ENCODE results near the gene ZNF282.
A peak's percentile ranks its signal among the peaks of the same experiment; 100 is the strongest.

ZNF282 gene

DNA sequence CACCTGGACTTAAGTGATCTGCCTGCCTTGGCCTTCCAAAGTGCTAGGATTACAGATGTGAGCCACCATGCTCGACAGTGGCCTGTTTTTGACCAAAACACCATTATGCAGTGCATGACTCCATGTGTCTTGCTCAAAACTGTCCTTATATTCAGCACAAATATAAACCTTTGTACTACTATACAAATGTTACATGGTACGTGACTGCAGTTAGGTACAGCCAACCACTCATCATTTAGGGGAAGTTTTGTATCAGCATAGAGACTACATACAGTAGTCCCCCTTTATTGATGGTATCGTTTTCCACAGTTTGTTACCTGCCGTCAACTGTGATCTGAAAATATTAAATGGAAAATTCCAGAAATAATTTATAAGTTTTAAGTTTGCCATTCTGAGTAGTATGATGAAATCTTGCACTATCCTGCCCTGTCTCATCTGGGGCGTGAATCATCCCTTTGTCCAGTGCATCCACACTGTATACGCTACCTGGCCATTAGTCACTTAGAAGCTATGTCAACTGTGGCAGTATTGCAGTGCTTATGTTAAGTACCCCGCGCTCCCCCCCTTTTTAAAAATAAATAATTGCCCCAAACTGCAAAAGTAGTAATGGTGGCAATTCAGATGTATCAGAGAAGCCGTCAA is 23.3 kb upstream of the ZNF282 start:
- Histone ChIP-seq H3K27ac (ENCODE audit: low read length) (no peak overlapping the region), H3K9me3 (ENCODE audit: control insufficient read depth, low read depth, low read length) (no peaks in the 10 kb centered on the region), H3K4me1 (ENCODE audit: control insufficient read depth, low read depth, low read length) (no peaks in the 10 kb centered on the region), H3K36me3 (ENCODE audit: control insufficient read depth, low read depth, low read length) (peaks cover 75% of the 10 kb centered on the region), H3K27me3 (ENCODE audit: control insufficient read depth, insufficient read depth, low read length) (no peaks in the 10 kb centered on the region), H3K4me3 (ENCODE audit: low read length) (no peak overlapping the region), H3K9ac (ENCODE audit: low read length) (no peak overlapping the region)

GRCh38 chr7:149172534-149172920 is 22.8 kb upstream of the ZNF282 start:
- no peak overlapping the region for H3K4me3 ChIP-seq (ENCODE audit: low read length)
- H3K36me3 ChIP-seq (ENCODE audit: control insufficient read depth, low read depth, low read length): peaks cover 76% of the 10 kb centered on the region
- H3K9me3 ChIP-seq (ENCODE audit: control insufficient read depth, low read depth, low read length): no peaks in the 10 kb centered on the region
- H3K9ac ChIP-seq (ENCODE audit: low read length): no peak overlapping the region
- no peaks in the 10 kb centered on the region for H3K4me1 ChIP-seq (ENCODE audit: control insufficient read depth, low read depth, low read length)
- no peak overlapping the region for H3K27ac ChIP-seq (ENCODE audit: low read length)
- H3K27me3 ChIP-seq (ENCODE audit: control insufficient read depth, insufficient read depth, low read length): no peaks in the 10 kb centered on the region

GRCh38 chr7:149175150-149175549 is 20.2 kb upstream of the ZNF282 start:
- no peak overlapping the region for H3K4me3 ChIP-seq (ENCODE audit: low read length)
- H3K9ac ChIP-seq (ENCODE audit: low read length): no peak overlapping the region
- no peaks in the 10 kb centered on the region for H3K9me3 ChIP-seq (ENCODE audit: control insufficient read depth, low read depth, low read length)
- H3K27ac ChIP-seq (ENCODE audit: low read length): no peak overlapping the region
- no peaks in the 10 kb centered on the region for H3K27me3 ChIP-seq (ENCODE audit: control insufficient read depth, insufficient read depth, low read length)
- no peaks in the 10 kb centered on the region for H3K4me1 ChIP-seq (ENCODE audit: control insufficient read depth, low read depth, low read length)
- peaks cover 76% of the 10 kb centered on the region for H3K36me3 ChIP-seq (ENCODE audit: control insufficient read depth, low read depth, low read length)

GRCh38 chr7:149179241-149179640 is 16.1 kb upstream of the ZNF282 start:
- no peaks in the 10 kb centered on the region for H3K9me3 ChIP-seq (ENCODE audit: control insufficient read depth, low read depth, low read length)
- H3K36me3 ChIP-seq (ENCODE audit: control insufficient read depth, low read depth, low read length): peaks cover 78% of the 10 kb centered on the region
- H3K27me3 ChIP-seq (ENCODE audit: control insufficient read depth, insufficient read depth, low read length): no peaks in the 10 kb centered on the region
- H3K4me1 ChIP-seq (ENCODE audit: control insufficient read depth, low read depth, low read length): no peaks in the 10 kb centered on the region
- no peak overlapping the region for H3K9ac ChIP-seq (ENCODE audit: low read length)
- H3K27ac ChIP-seq (ENCODE audit: low read length): no peak overlapping the region
- no peak overlapping the region for H3K4me3 ChIP-seq (ENCODE audit: low read length)

DNA sequence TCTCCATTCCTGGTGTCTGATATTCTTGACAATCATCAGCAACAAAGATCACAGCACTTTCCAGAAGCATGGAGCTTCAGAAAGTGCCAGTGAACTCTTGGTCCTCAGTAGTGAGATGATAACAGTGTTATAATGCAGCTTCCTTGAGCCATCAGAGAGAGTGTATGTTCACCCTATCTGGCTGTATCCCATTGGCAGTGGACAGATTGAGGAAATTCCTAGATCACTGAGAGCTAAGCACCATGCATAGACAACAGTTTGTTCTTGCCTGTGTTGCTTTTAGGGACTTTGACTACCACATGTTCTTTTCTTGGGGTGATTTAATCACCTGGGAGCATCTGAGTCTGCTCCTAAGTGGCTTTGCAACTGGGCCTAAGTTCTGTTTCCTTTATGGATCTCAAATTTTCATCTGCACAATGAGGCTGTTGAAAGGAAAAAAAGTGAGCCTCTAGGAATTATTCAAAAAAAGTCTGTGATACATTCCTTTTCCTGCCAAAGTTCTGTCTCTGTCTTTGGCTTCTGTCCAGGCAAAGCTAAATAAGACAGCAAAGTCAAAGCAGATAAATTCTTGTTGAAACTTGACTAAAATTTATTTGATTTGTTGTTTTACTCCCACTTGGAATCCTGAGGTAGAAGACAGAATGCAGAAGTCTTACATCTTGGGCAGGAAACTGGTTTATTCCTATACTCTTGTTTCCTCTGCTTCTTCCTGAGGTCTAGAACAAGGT is 14.5 kb upstream of the ZNF282 start:
- H3K36me3 ChIP-seq (ENCODE audit: control insufficient read depth, low read depth, low read length): peaks cover 63% of the 10 kb centered on the region
- no peak overlapping the region for H3K27ac ChIP-seq (ENCODE audit: low read length)
- no peaks in the 10 kb centered on the region for H3K4me1 ChIP-seq (ENCODE audit: control insufficient read depth, low read depth, low read length)
- no peaks in the 10 kb centered on the region for H3K27me3 ChIP-seq (ENCODE audit: control insufficient read depth, insufficient read depth, low read length)
- H3K9ac ChIP-seq (ENCODE audit: low read length): no peak overlapping the region
- no peaks in the 10 kb centered on the region for H3K9me3 ChIP-seq (ENCODE audit: control insufficient read depth, low read depth, low read length)
- no peak overlapping the region for H3K4me3 ChIP-seq (ENCODE audit: low read length)

- H3K27me3 ChIP-seq (ENCODE audit: control insufficient read depth, insufficient read depth, low read length): no peaks in the 10 kb centered on the region
- H3K4me1 ChIP-seq (ENCODE audit: control insufficient read depth, low read depth, low read length): no peaks in the 10 kb centered on the region
- H3K9me3 ChIP-seq (ENCODE audit: control insufficient read depth, low read depth, low read length): no peaks in the 10 kb centered on the region
- H3K36me3 ChIP-seq (ENCODE audit: control insufficient read depth, low read depth, low read length): peaks cover 59% of the 10 kb centered on the region
- H3K9ac ChIP-seq (ENCODE audit: low read length): no peak overlapping the region
- H3K27ac ChIP-seq (ENCODE audit: low read length): no peak overlapping the region
- H3K4me3 ChIP-seq (ENCODE audit: low read length): no peak overlapping the region
Measured at GRCh38 chr7:149181450-149181790, 13.9 kb upstream of the ZNF282 start.

- Histone ChIP-seq H3K4me3 (ENCODE audit: low read length) (no peak overlapping the region), H3K27ac (ENCODE audit: low read length) (no peak overlapping the region), H3K4me1 (ENCODE audit: control insufficient read depth, low read depth, low read length) (no peaks in the 10 kb centered on the region), H3K27me3 (ENCODE audit: control insufficient read depth, insufficient read depth, low read length) (no peaks in the 10 kb centered on the region), H3K9me3 (ENCODE audit: control insufficient read depth, low read depth, low read length) (no peaks in the 10 kb centered on the region), H3K9ac (ENCODE audit: low read length) (no peak overlapping the region), H3K36me3 (ENCODE audit: control insufficient read depth, low read depth, low read length) (peaks cover 35% of the 10 kb centered on the region)
Measured at GRCh38 chr7:149184274-149184673, 11.1 kb upstream of the ZNF282 start.

- Histone ChIP-seq H3K4me1 (ENCODE audit: control insufficient read depth, low read depth, low read length) (no peaks in the 10 kb centered on the region), H3K9ac (ENCODE audit: low read length) (no peak overlapping the region), H3K9me3 (ENCODE audit: control insufficient read depth, low read depth, low read length) (no peaks in the 10 kb centered on the region), H3K4me3 (ENCODE audit: low read length) (no peak overlapping the region), H3K27me3 (ENCODE audit: control insufficient read depth, insufficient read depth, low read length) (no peaks in the 10 kb centered on the region), H3K36me3 (ENCODE audit: control insufficient read depth, low read depth, low read length) (no peaks in the 10 kb centered on the region), H3K27ac (ENCODE audit: low read length) (no peak overlapping the region)
Measured at GRCh38 chr7:149188213-149188612, 7.1 kb upstream of the ZNF282 start.

- H3K36me3 ChIP-seq (ENCODE audit: control insufficient read depth, low read depth, low read length): no peaks in the 10 kb centered on the region
- no peak overlapping the region for H3K27ac ChIP-seq (ENCODE audit: low read length)
- H3K9me3 ChIP-seq (ENCODE audit: control insufficient read depth, low read depth, low read length): no peaks in the 10 kb centered on the region
- no peaks in the 10 kb centered on the region for H3K27me3 ChIP-seq (ENCODE audit: control insufficient read depth, insufficient read depth, low read length)
- no peaks in the 10 kb centered on the region for H3K4me1 ChIP-seq (ENCODE audit: control insufficient read depth, low read depth, low read length)
- H3K9ac ChIP-seq (ENCODE audit: low read length): no peak overlapping the region
- H3K4me3 ChIP-seq (ENCODE audit: low read length): no peak overlapping the region
Measured at GRCh38 chr7:149188637-149189259, 6.6 kb upstream of the ZNF282 start.

- H3K27me3 ChIP-seq (ENCODE audit: control insufficient read depth, insufficient read depth, low read length): no peaks in the 10 kb centered on the region
- H3K27ac ChIP-seq (ENCODE audit: low read length): no peak overlapping the region
- no peaks in the 10 kb centered on the region for H3K9me3 ChIP-seq (ENCODE audit: control insufficient read depth, low read depth, low read length)
- H3K4me3 ChIP-seq (ENCODE audit: low read length): no peak overlapping the region
- H3K9ac ChIP-seq (ENCODE audit: low read length): no peak overlapping the region
- H3K36me3 ChIP-seq (ENCODE audit: control insufficient read depth, low read depth, low read length): no peaks in the 10 kb centered on the region
- H3K4me1 ChIP-seq (ENCODE audit: control insufficient read depth, low read depth, low read length): no peaks in the 10 kb centered on the region
Measured at GRCh38 chr7:149191851-149192250, 3.5 kb upstream of the ZNF282 start.

DNA sequence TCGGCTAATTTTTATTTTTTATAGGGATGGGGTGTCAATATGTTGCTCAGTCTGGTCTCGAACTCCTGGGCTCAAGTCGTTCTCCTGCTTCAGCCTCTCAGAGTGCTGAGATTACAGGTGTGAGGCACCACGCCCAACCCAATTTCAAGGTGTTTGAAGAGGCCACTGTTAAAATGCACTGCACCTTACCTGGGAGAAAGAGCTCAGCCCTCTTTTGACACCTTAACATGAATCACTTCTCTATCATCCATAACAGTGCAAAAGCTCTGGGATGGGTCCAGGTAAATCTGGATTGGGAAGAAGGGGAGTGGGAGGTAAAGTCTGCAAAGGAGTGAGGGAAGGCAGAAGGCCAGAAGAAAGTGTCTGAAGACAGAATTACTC is 557 bp upstream of the ZNF282 start:
- Histone ChIP-seq H3K9ac (ENCODE audit: low read length) (peak overlapping the region; percentile 75), H3K27me3 (ENCODE audit: control insufficient read depth, insufficient read depth, low read length) (no peaks in the 10 kb centered on the region), H3K9me3 (ENCODE audit: control insufficient read depth, low read depth, low read length) (no peaks in the 10 kb centered on the region), H3K4me3 (ENCODE audit: low read length) (peak overlapping the region; percentile 87), H3K27ac (ENCODE audit: low read length) (no peak overlapping the region), H3K4me1 (ENCODE audit: control insufficient read depth, low read depth, low read length) (no peaks in the 10 kb centered on the region), H3K36me3 (ENCODE audit: control insufficient read depth, low read depth, low read length) (peaks cover 14% of the 10 kb centered on the region)
